Lower leg skin (tissue), 4 donors: ENCODE results near the gene ANO6. TPM values are rescaled to one million over a fixed set of nuclear protein-coding genes. Genes with fewer than 3 reads are reported as not detected.

ENCODE experiments used
- DNase-seq, 2 donors: peaks; one replicate each; pipeline ENCODE4 v3.0.0-alpha.2; 2019; ENCODE audit warnings: low spot score in 2 of 2
- H3K4me3 ChIP-seq: fragments of 200-600 bp; sonication (generic); 2 replicates; pipeline ENCODE4 v1.5.1; 2017; ENCODE audit warnings: mild to moderate bottlenecking, low read depth; ENCODE audit not compliant: poor library complexity, severe bottlenecking
- POLR2A ChIP-seq, 2 donors: fragments of 450-650 bp; IDR thresholded peaks; one replicate each; pipeline ENCODE4 v1.6.1; 2016 to 2017; ENCODE audit warnings: antibody characterized with exemption in 2 of 2, mild to moderate bottlenecking in 1 of 2, moderate library complexity in 1 of 2
- WGBS, 2 donors: methylation state at CpG; one replicate each; pipeline ENCODE4 v1.1.5; 2018; 5-methylcytosine and 5-hydroxymethylcytosine counted together
- intact Hi-C: fragments of 100-400 bp; cut with DNase I; formaldehyde crosslinking; loops from one replicate; pipeline ENCODE4 v1.15.0; 2023; ENCODE audit warnings: low total_unique reads
- total RNA-seq, 4 donors: library from RNA; depleted of rRNA; stranded (reverse); fragments of >200 nt; gene quantifications; one replicate each; pipeline ENCODE4 v1.1.0, GENCODE V29; 2016
- TF ChIP-seq, protein P1 (sequence below), 3 donors: fragments of 450-650 bp; IDR thresholded peaks; one replicate each; pipeline ENCODE4 v1.5.1; 2016; ENCODE audit warnings: antibody characterized with exemption in 3 of 3, mild to moderate bottlenecking in 3 of 3, moderate library complexity in 2 of 3

ANO6 gene
- total RNA-seq, 4 donors from 2014 or later = 36.3 to 41.1 (median 38.9) TPM

GRCh38 chr12:45281994-45282393 is 66.1 kb downstream of the ANO6 start:
- TF ChIP-seq POLR2A (IDR thresholded peaks at IDR 0.05) = no peak
- TF ChIP-seq, protein P1, sequence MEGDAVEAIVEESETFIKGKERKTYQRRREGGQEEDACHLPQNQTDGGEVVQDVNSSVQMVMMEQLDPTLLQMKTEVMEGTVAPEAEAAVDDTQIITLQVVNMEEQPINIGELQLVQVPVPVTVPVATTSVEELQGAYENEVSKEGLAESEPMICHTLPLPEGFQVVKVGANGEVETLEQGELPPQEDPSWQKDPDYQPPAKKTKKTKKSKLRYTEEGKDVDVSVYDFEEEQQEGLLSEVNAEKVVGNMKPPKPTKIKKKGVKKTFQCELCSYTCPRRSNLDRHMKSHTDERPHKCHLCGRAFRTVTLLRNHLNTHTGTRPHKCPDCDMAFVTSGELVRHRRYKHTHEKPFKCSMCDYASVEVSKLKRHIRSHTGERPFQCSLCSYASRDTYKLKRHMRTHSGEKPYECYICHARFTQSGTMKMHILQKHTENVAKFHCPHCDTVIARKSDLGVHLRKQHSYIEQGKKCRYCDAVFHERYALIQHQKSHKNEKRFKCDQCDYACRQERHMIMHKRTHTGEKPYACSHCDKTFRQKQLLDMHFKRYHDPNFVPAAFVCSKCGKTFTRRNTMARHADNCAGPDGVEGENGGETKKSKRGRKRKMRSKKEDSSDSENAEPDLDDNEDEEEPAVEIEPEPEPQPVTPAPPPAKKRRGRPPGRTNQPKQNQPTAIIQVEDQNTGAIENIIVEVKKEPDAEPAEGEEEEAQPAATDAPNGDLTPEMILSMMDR (IDR thresholded peaks at IDR 0.05) = no peak
- no peak overlapping the region for H3K4me3 ChIP-seq
- no peak for DNase-seq
- intact Hi-C loops = no loop called here
- 88 to 100% methylated on average over 1 of the region's 1 CpG for WGBS, 2 donors

- no peak for DNase-seq
- no peak overlapping the region for H3K4me3 ChIP-seq
- no peak for TF ChIP-seq POLR2A (IDR thresholded peaks at IDR 0.05)
- TF ChIP-seq, protein P1 (IDR thresholded peaks at IDR 0.05) = no peak
- intact Hi-C loops = no loop called here
- WGBS, 2 donors = 96 to 99% methylated on average over 4 of the region's 4 CpGs
Observed at GRCh38 chr12:45282411-45282810, 66.5 kb downstream of the ANO6 start.

GRCh38 chr12:45284096-45284901 is 68.4 kb downstream of the ANO6 start:
- 71 to 77% methylated on average over 8 of the region's 8 CpGs for WGBS, 2 donors
- H3K4me3 ChIP-seq = no peak overlapping the region
- intact Hi-C loops = no loop called here
- TF ChIP-seq, protein P1 (IDR thresholded peaks at IDR 0.05) = no peak
- DNase-seq = no peak

- H3K4me3 ChIP-seq = no peak overlapping the region
- WGBS, 2 donors = 95 to 97% methylated on average over 2 of the region's 2 CpGs
- no peak for TF ChIP-seq POLR2A (IDR thresholded peaks at IDR 0.05)
- TF ChIP-seq, protein P1 (IDR thresholded peaks at IDR 0.05) = no peak
- no peak for DNase-seq
- intact Hi-C loops = no loop called here
Observed at GRCh38 chr12:45285717-45286116, 69.8 kb downstream of the ANO6 start.

- no peak overlapping the region for H3K4me3 ChIP-seq
- no peak for DNase-seq
- intact Hi-C loops = no loop called here
- 87 to 100% methylated on average over 2 of the region's 2 CpGs for WGBS, 2 donors
- no peak for TF ChIP-seq POLR2A (IDR thresholded peaks at IDR 0.05)
- TF ChIP-seq, protein P1 (IDR thresholded peaks at IDR 0.05) = no peak
Observed at GRCh38 chr12:45286621-45287020, 70.7 kb downstream of the ANO6 start.
